K562 (cell line): Measurements from ENCODE around the gene MPIG6B. TPM values are rescaled to one million over a fixed set of nuclear protein-coding genes. Genes with fewer than 3 reads are reported as not detected.

Experiments used
- ARID2 ChIP-seq: fragments of 450-650 bp; IDR thresholded peaks from 2 replicates; pipeline ENCODE4 v1.6.1; 2017; ENCODE audit warnings: antibody characterized with exemption, mild to moderate bottlenecking
- ASH1L ChIP-seq: fragments of 450-650 bp; IDR thresholded peaks from 2 replicates; pipeline ENCODE4 v1.6.1; 2018; ENCODE audit warnings: borderline replicate concordance, mild to moderate bottlenecking, low read depth; ENCODE audit not compliant: partially characterized antibody
- BHLHE40 ChIP-seq: IDR thresholded peaks from 2 replicates; pipeline ENCODE4 v1.6.1; 2011; ENCODE audit warnings: low read length, improper control_type of control experiment
- CBFA2T3 ChIP-seq: fragments of 450-650 bp; IDR thresholded peaks from 2 replicates; pipeline ENCODE4 v1.6.1; 2017
- CREB1 ChIP-seq, 2 experiments: sonication (generic) in 1 of 2; formaldehyde crosslinking in 1 of 2; IDR thresholded peaks; 2 replicates each; pipeline versions ENCODE4 v1.6.1 to v1.8.0; 2012 to 2022; ENCODE audit warnings: inconsistent platforms in 1 of 2, mild to moderate bottlenecking in 1 of 2, missing genetic modification reagents in 1 of 2, moderate library complexity in 1 of 2
- ESRRA ChIP-seq: fragments of 450-650 bp; IDR thresholded peaks from 2 replicates; pipeline ENCODE4 v1.6.1; 2014; ENCODE audit warnings: low read depth, mild to moderate bottlenecking, moderate library complexity, borderline replicate concordance
- FOXK1 ChIP-seq: sonication (generic); formaldehyde crosslinking; IDR thresholded peaks from 2 replicates; pipeline ENCODE4 v1.8.0; 2022; ENCODE audit warnings: missing genetic modification reagents, mild to moderate bottlenecking, borderline replicate concordance
- HLTF ChIP-seq: fragments of 450-650 bp; IDR thresholded peaks from 2 replicates; pipeline ENCODE4 v1.6.1; 2016
- MYC ChIP-seq, 2 experiments: fragments of 250-450 bp in 1 of 2; sonication (Bioruptor Pico) in 1 of 2; IDR thresholded peaks; 2 replicates each; pipeline versions ENCODE4 v1.5.1 to v1.6.1; 2012 to 2021; ENCODE audit warnings: low read depth in 2 of 2, borderline replicate concordance in 1 of 2, improper control_type of control experiment in 1 of 2, low read length in 1 of 2, mild to moderate bottlenecking in 1 of 2, moderate library complexity in 1 of 2
- PRMT5 ChIP-seq: sonication (generic); formaldehyde crosslinking; IDR thresholded peaks from 2 replicates; pipeline ENCODE4 v1.5.0; 2020; ENCODE audit warnings: missing genetic modification reagents
- RBM39 ChIP-seq: fragments of 200-400 bp; formaldehyde crosslinking; optimal IDR thresholded peaks from 2 replicates; pipeline ENCODE3; 2018; ENCODE audit warnings: low read depth, low read length
- RFX1 ChIP-seq: fragments of 450-650 bp; IDR thresholded peaks from 2 replicates; pipeline ENCODE4 v1.6.1; 2016; ENCODE audit warnings: mild to moderate bottlenecking, moderate library complexity
- TEAD1 ChIP-seq, 2 experiments: fragments of 450-650 bp in 1 of 2; sonication (generic) in 1 of 2; formaldehyde crosslinking; IDR thresholded peaks; 2 replicates each; pipeline versions ENCODE4 v1.4.0 to v1.8.0; 2020 to 2022; ENCODE audit warnings: mild to moderate bottlenecking in 2 of 2, missing genetic modification reagents in 1 of 2
- YY1 ChIP-seq, 3 experiments: IDR thresholded peaks; 2 replicates each; pipeline ENCODE4 v1.6.1; 2011; ENCODE audit warnings: low read length in 2 of 3, mild to moderate bottlenecking in 2 of 3, moderate library complexity in 2 of 3, borderline replicate concordance in 1 of 3, control low read depth in 1 of 3, low read depth in 1 of 3; ENCODE audit not compliant: insufficient read depth in 3 of 3, insufficient replicate concordance in 2 of 3, control insufficient read depth in 1 of 3, insufficient read length in 1 of 3; ENCODE audit errors: extremely low read depth in 1 of 3
- ZNF165 ChIP-seq: fragments of 250-450 bp; sonication (Bioruptor Pico); IDR thresholded peaks from 2 replicates; pipeline ENCODE4 v1.4.0; 2020; ENCODE audit warnings: borderline replicate concordance
- ZNF212 ChIP-seq: fragments of 450-650 bp; formaldehyde crosslinking; IDR thresholded peaks from 2 replicates; pipeline ENCODE4 v1.4.0; 2020; ENCODE audit warnings: mild to moderate bottlenecking
- polyA plus RNA-seq, 8 experiments: library from polyadenylated mRNA; depleted of rRNA in 4 of 8; stranded (reverse) in 5 of 8; unstranded in 3 of 8; fragments of >200 nt; fragmentation: Nextera tagmentation in 2 of 8; fragmentation: Illumina TruSeq in 1 of 8; extraction: Ambion mirVana in 2 of 8; extraction: Trizol in 1 of 8; gene quantifications; 2 replicates each; pipeline versions ENCODE4 v1.2.1 to v1.2.3, GENCODE V29; 2011 to 2014; ENCODE audit warnings: inconsistent platforms in 1 of 8, missing spikeins in 1 of 8
- total RNA-seq, 7 experiments: library from RNA; depleted of rRNA in 6 of 7; stranded (reverse); fragments of >200 nt in 6 of 7; fragmentation: Illumina TruSeq in 2 of 7; extraction: Trizol in 2 of 7; gene quantifications; 2 replicates each; pipeline versions ENCODE4 v1.2.1 to v1.2.3, GENCODE V29; 2011 to 2021; ENCODE audit warnings: low replicate concordance in 1 of 7
- TF ChIP-seq, protein P1 (sequence below), 3 experiments: fragments of 200-800 bp in 1 of 3; sonication (Bioruptor generic) in 1 of 3; sonication (generic) in 1 of 3; formaldehyde crosslinking in 1 of 3; IDR thresholded peaks; 2 replicates each; pipeline versions ENCODE4 v1.6.1 to v1.8.0; 2016 to 2022; ENCODE audit warnings: mild to moderate bottlenecking in 2 of 3, missing compliant biosample characterization in 2 of 3, missing genetic modification characterization in 2 of 3, missing genetic modification reagents in 1 of 3
- TF ChIP-seq, protein P2 (sequence below): fragments of 450-650 bp; IDR thresholded peaks from 2 replicates; pipeline ENCODE4 v1.6.1; 2016; ENCODE audit warnings: missing biosample characterization, missing genetic modification characterization
- TF ChIP-seq, protein P3 (sequence below): sonication (generic); formaldehyde crosslinking; IDR thresholded peaks from 2 replicates; pipeline ENCODE4 v1.5.0; 2020; ENCODE audit warnings: missing genetic modification reagents
- TF ChIP-seq, protein P4 (sequence below): sonication (generic); formaldehyde crosslinking; IDR thresholded peaks from 2 replicates; pipeline ENCODE4 v1.8.0; 2022; ENCODE audit warnings: mild to moderate bottlenecking, low read depth, missing genetic modification reagents
- TF ChIP-seq, protein P5 (sequence below): sonication (generic); formaldehyde crosslinking; IDR thresholded peaks from 2 replicates; pipeline ENCODE4 v1.8.0; 2022; ENCODE audit warnings: missing genetic modification reagents, mild to moderate bottlenecking, borderline replicate concordance

The MPIG6B gene
- total and polyA plus RNA-seq, 9 of the 15 experiments (the other 6 are each of a cell fraction or from before 2014, with no cell fraction given) = 0.11 to 1.2 (median 0.28) TPM; not detected in 1

DNA sequence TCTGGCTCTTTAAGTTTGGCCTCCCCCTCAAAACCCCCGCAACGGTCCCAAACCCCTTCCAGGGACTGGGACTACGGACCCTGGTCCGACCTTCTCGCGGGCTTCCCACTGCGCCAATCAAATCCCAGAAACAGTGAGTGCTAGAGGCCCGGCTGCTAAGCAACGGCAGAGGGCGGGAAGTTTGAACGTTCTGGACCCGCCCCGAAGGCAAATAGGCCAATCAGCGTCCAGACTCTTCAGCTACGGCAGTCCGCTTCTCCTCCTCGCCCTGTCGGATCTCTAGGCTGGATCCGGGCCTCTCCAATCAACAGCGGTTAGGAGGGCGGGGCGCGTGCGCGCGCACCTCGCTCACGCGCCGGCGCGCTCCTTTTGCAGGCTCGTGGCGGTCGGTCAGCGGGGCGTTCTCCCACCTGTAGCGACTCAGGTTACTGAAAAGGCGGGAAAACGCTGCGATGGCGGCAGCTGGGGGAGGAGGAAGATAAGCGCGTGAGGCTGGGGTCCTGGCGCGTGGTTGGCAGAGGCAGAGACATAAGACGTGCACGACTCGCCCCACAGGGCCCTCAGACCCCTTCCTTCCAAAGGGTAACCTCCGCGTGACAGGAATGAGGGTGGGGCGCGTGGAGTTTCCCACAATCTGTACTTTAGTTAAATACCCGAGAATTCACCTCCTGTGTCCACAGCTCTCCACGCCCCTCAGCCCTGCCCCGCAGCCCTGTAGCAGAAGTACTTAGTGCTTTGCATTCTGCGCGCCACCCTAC is 16.6 kb downstream of the MPIG6B start, which contains the start of gene MSH5 (continued):
- TF ChIP-seq, protein P1, sequence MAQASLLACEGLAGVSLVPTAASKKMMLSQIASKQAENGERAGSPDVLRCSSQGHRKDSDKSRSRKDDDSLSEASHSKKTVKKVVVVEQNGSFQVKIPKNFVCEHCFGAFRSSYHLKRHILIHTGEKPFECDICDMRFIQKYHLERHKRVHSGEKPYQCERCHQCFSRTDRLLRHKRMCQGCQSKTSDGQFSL (CRISPR knock-in tag; IDR thresholded peaks at IDR 0.05) = no peak
- TF ChIP-seq, protein P1 (tag; IDR thresholded peaks at IDR 0.05) = 0 out of 4 replicates have a peak, but pooled peaks of 1 of the 2 experiments have one; percentile 65
- TF ChIP-seq RFX1 (no peak), MYC (IDR thresholded peaks at IDR 0.05; ENCODE audit: low read depth, low read length) (peak; percentile 99), MYC (CRISPR knock-in tag; IDR thresholded peaks at IDR 0.05; ENCODE audit: borderline replicate concordance, low read depth) (peak; percentile 98), PRMT5 (CRISPR knock-in tag) (no peak), ESRRA (no peak), YY1 (IDR thresholded peaks at IDR 0.05; ENCODE audit: borderline replicate concordance in 1 of 3, control insufficient read depth in 1 of 3, extremely low read depth in 1 of 3, insufficient read depth in 3 of 3, insufficient read length in 1 of 3, insufficient replicate concordance in 2 of 3, low read depth in 1 of 3, low read length in 2 of 3) (peak in 2 of 3 experiments; percentile 72 to 96), ASH1L (no peak), CREB1 (IDR thresholded peaks at IDR 0.05) (peak; percentile 78), CREB1 (CRISPR knock-in tag; IDR thresholded peaks at IDR 0.05) (no peak), ZNF165 (CRISPR knock-in tag) (peak; percentile 27; the same call in 1 of the 2 replicates), HLTF (peak; percentile 80; the same call in 1 of the 2 replicates), CBFA2T3 (no peak), RBM39 (peak; percentile 93), ZNF212 (CRISPR knock-in tag) (peak; percentile 64; the same call in 1 of the 2 replicates), ARID2 (0 out of 2 replicates have a peak, but pooled peaks have one; percentile 39), FOXK1 (peak; percentile 99), TEAD1 (CRISPR knock-in tag; IDR thresholded peaks at IDR 0.05) (peak; percentile 51 to 98; a peak in 3 of 4 replicates), BHLHE40 (peak; percentile 98)
- TF ChIP-seq, protein P2, sequence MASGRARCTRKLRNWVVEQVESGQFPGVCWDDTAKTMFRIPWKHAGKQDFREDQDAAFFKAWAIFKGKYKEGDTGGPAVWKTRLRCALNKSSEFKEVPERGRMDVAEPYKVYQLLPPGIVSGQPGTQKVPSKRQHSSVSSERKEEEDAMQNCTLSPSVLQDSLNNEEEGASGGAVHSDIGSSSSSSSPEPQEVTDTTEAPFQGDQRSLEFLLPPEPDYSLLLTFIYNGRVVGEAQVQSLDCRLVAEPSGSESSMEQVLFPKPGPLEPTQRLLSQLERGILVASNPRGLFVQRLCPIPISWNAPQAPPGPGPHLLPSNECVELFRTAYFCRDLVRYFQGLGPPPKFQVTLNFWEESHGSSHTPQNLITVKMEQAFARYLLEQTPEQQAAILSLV (tag) = no peak
- TF ChIP-seq, protein P3, sequence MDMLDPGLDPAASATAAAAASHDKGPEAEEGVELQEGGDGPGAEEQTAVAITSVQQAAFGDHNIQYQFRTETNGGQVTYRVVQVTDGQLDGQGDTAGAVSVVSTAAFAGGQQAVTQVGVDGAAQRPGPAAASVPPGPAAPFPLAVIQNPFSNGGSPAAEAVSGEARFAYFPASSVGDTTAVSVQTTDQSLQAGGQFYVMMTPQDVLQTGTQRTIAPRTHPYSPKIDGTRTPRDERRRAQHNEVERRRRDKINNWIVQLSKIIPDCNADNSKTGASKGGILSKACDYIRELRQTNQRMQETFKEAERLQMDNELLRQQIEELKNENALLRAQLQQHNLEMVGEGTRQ (CRISPR knock-in tag) = no peak
- TF ChIP-seq, protein P4, sequence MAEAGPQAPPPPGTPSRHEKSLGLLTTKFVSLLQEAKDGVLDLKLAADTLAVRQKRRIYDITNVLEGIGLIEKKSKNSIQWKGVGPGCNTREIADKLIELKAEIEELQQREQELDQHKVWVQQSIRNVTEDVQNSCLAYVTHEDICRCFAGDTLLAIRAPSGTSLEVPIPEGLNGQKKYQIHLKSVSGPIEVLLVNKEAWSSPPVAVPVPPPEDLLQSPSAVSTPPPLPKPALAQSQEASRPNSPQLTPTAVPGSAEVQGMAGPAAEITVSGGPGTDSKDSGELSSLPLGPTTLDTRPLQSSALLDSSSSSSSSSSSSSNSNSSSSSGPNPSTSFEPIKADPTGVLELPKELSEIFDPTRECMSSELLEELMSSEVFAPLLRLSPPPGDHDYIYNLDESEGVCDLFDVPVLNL (CRISPR knock-in tag) = peak; percentile 100
- TF ChIP-seq, protein P5, sequence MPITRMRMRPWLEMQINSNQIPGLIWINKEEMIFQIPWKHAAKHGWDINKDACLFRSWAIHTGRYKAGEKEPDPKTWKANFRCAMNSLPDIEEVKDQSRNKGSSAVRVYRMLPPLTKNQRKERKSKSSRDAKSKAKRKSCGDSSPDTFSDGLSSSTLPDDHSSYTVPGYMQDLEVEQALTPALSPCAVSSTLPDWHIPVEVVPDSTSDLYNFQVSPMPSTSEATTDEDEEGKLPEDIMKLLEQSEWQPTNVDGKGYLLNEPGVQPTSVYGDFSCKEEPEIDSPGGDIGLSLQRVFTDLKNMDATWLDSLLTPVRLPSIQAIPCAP (CRISPR knock-in tag) = peak; percentile 95
